Stimulated activated CD8-positive, alpha-beta memory T cell treated with anti-CD3 and anti-CD28 coated beads, Interleukin-15, amount 100 ng/mL, for 24 hours (primary cell): Measurements from ENCODE around the gene MAP3K20.
"Not testable (repeated sequence)": the region's sequence is repeated elsewhere in the genome, so short reads cannot be mapped to it uniquely, and the experiment has no call there.

ENCODE experiments used
- DNase-seq: peaks from one replicate; pipeline ENCODE4 v3.0.0-alpha.2; 2020; ENCODE audit warnings: low read depth

MAP3K20 gene

GRCh38 chr2:173126819-173127218, 51.2 kb downstream of the MAP3K20 start:
- no peak for DNase-seq

- DNase-seq = not testable (repeated sequence)
These were observed 52.5 kb downstream of the MAP3K20 start for GRCh38 chr2:173128132-173128531.

GRCh38 chr2:173130496-173131465, 55.1 kb downstream of the MAP3K20 start:
- no peak for DNase-seq

DNA sequence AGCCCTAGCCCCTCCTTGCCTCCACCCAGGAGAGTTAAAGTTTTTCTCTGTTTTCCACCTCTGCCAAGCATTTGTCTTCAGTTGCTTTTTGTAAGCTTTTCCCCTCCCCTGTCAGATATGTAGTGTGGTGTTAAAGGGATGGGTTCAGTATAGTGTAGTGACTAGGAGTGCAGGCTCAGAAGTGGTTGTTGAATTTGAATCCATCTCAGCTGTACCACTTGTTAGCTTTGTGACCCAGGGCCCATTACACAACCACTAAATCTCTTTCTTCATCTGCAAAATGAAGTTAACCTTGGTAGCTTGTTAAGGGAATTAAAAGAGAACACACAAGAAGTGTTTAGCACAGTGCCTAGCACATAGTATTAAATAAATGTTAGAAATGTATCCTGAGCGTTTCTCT, 56.9 kb downstream of the MAP3K20 start:
- no peak for DNase-seq

- no peak for DNase-seq
These were observed 59.1 kb downstream of the MAP3K20 start for GRCh38 chr2:173134703-173135102.

- DNase-seq = no peak
These were observed 60.4 kb downstream of the MAP3K20 start for GRCh38 chr2:173136067-173136466.

GRCh38 chr2:173136599-173136998, 61.0 kb downstream of the MAP3K20 start:
- DNase-seq = no peak

GRCh38 chr2:173137610-173138009, 62.0 kb downstream of the MAP3K20 start:
- no peak for DNase-seq

DNA sequence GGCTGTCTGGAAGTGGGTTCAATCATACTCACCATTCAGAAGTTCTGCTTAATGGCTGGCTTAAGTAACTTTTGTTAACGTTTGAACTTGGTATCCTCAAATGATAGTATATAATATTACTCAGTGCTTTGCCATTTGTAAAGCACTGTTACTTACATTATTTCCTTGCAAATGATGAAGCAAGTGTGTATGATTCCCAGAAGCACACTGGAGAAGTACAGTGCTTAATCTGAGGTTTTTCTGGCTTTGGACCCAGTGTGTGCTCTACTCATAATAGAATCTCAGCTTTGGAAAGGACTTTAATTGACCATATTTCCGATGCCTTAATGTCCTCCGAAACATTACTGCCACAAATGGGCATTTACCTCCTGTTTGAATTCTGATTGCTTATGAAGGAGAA, 63.3 kb downstream of the MAP3K20 start:
- no peak for DNase-seq

- no peak for DNase-seq
These were observed 66.0 kb downstream of the MAP3K20 start for GRCh38 chr2:173141666-173142065.

DNA sequence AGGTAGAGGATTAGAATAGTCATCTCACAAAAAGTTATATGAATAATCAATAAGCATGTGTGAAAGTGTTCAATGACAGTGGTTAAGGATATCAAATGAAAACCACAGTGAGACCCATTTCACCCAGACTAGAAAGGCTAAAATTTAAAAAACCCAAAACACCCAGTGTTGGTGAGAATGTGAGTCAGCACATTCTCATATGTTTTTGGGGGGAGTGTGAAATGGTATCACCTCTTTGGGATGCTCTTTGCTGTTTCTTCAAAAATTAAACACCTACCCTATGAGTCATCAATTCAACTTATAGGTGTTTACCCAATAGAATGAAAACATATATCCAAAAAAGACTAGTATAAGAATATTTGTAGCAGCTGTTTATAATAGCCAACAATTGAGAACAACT, 69.8 kb downstream of the MAP3K20 start:
- no peak for DNase-seq

DNA sequence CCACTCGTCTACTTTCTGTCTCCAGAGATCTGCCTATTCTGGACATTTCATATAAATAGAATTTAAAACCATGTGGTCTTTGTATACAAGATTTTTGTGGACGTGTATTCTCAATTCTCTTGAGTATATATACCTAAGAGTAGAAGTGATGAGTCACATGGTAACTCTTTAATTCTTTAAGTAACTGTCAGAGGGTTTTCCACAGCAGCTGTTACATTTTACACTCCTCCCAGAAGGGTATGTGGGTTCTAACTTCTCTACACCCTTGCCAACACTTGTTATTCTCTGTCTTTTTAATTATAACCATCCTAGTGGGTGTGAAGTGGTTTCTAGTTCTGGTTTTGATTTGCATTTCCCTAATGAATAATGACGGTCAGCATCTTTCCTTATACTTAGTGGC, 70.9 kb downstream of the MAP3K20 start:
- DNase-seq = no peak

- no peak for DNase-seq
These were observed 72.9 kb downstream of the MAP3K20 start for GRCh38 chr2:173148520-173148919.

DNA sequence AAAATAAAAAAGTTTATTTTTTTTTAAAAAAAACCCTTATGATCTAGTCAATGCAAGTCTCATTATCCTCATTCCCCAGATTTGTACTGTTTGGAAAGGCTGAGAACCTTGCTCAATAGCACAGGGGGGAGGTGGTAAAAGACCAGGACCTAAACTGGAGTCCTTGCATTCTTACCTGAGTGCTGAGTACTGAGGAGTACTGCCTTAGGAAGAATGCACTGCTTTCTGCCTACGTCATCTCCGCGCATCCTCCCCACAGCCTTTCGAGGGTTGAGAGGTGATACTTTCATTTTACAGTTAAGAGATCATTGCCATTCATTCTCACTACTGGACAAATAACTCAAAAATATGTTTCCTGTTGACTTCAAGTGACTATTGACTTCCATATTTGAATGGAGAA, 73.8 kb downstream of the MAP3K20 start:
- peak; percentile 4 for DNase-seq

DNA sequence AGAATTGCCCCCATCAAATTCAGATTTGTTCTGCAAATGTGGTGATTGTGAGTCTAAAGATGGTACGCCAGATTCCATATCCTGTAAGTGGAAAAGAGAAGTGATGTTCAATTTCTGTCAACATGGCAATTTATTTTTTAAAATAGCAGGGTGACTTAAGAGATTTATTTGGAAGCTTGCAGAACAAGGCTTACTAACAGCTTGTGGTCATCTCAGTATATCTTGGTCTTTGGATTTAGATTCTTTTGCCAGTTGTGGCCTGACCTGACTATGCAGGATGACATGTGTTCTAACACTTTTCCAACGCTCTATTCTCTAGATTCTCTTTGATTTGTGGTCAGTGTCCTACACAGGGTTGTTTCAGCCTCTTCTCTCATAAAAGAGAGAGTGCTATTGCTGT, 74.4 kb downstream of the MAP3K20 start:
- no peak for DNase-seq

DNA sequence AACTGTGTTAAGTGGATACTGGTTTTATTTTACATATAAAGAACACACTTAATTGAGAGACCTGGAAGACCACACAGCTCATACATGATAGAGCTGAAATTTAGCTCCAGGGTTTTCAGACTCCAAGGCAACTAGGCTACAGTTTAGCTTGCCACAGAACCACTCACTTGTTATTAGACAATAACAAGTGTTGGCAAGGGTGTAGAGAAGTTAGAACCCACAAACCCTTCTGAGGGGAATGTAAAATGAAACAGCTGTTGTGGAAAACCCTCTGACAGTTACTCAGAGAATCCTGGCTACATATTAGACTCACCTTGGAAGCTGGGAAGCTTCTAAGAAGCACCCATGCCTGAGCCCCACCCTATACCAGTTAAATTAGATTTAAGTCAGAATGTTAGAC, 75.3 kb downstream of the MAP3K20 start:
- no peak for DNase-seq

DNA sequence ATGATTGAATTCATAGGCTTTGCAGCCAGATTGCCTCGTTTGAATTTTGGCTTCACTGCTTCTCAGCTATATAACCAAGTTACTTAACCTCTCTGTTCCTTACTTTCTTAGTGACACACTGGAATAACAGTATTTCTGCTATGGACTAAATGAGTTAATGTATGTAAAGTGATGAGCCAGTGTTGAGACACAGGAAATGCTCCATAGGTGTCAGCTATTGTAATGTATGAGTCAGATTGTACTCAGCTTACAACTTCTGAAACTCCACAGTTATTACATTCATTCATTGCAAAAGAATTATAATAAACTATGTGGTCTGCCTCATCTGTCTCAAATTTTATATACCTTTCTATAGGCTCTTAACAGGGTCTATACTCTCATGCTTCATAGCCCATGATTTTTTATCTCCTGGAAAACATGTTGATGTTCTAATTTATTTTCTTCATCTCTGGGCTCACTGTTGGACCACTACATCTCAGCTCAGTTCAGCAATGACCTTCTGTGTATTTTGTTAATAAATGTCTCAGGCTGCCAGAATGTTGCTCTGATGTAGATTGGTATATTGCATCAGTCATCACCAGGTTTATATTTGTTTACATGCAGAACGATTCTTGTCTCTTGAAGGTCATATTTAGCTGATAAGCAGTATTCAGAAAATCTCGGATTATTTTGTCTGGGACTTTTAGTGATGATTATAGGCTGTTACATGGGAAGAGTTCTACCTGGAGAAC, 76.2 kb downstream of the MAP3K20 start:
- no peak for DNase-seq

DNA sequence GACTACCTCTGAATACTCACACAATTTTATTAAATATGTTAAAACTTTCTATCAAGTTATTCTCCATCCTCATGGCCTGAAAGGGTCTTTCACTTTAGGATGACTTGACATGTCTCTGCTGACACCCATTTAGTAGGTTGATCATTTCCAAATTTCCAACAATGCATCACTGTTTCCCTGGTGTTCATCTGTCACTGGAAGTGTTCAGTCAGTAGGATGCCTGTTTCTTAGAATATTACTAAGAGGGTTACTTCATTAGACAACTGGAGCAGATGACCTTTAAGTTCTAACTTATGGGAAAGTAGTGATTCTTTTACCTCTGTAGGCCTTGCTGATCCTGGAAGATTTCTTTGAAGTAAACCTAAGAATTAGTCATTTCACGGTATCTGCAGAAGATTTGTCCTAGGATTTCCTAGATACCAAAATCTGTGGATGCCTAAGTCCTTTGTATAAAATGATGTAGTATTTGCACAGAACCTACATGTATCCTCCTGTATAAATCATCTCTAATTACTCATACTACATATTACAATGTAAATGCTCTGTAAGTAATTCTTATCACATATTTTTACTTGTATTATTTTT, 77.7 kb downstream of the MAP3K20 start:
- no peak for DNase-seq

- DNase-seq = no peak
These were observed 82.1 kb downstream of the MAP3K20 start for GRCh38 chr2:173157676-173158293.

DNA sequence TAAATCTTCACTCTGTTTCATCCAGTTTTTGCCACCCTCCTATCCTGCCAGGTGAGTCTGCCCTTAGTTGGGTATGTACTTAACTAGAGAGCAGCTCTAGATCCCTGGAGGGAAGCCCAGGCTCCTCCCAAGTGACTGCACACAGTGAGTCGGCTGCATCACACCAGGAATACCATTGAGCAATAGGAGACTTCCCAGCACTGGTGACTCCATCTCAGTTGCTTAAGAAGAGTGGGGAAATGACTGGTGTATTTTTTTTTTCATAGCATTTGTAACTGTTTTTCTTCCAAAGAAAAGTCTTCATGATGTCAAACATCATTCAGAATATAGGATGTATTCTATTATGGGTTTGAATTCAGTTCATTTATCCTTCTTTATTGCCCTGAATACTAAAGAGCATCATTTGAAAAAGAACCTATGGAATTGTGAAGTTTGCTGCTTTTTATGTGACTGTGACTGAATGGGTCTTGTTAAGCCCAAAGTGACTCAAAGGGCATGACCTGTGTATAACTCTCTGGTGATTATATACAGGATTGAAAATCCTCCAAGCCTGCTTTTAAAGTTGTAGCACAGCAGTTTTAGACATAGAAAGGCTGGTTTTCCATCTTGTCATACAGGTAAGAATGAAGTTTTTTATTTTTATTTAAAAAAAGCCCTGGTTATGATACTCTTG, 84.3 kb downstream of the MAP3K20 start:
- no peak for DNase-seq

- DNase-seq = no peak
These were observed 85.0 kb downstream of the MAP3K20 start for GRCh38 chr2:173160618-173161017.

DNA sequence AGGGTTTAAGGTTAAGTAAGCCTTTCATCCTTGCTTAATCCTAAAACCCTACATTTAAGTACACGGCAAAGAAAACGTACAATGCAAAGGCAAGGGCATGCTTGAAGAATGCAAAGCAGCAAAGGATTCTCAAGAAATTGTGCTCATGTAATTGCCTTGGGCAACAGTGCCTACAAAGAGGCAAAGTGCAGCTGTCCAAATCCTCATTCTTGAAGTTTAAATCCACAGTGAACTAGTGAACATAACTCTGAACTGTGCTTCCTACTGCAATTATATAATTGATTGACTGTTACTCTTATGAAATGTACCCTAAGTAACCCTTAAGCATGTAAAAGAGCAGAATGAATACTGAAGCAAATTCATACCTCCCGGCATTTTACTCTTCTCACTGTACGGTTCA, 85.4 kb downstream of the MAP3K20 start:
- no peak for DNase-seq
